Large intestine (tissue), 3 donors: ENCODE results near the gene CNPY2. TPM values are rescaled to one million over a fixed set of nuclear protein-coding genes. Genes with fewer than 3 reads are reported as not detected.
"Not testable (repeated sequence)": the region's sequence is repeated elsewhere in the genome, so short reads cannot be mapped to it uniquely, and the experiment has no call there.

Source experiments
- DNase-seq, 2 donors: peaks; one replicate each; pipeline versions ENCODE4 v3.0.0 to v3.0.0-alpha.2; 2013
- H3K27ac ChIP-seq: one replicate; pipeline ENCODE4 v1.5.1; 2013; ENCODE audit warnings: low read length
- H3K27me3 ChIP-seq: 2 replicates; pipeline ENCODE4 v1.6.1; 2013; ENCODE audit warnings: low read length; ENCODE audit not compliant: control insufficient read depth, insufficient read depth
- H3K36me3 ChIP-seq: 2 replicates; pipeline ENCODE4 v1.6.1; 2013; ENCODE audit warnings: low read length; ENCODE audit not compliant: control insufficient read depth, insufficient read depth
- H3K4me1 ChIP-seq: one replicate; pipeline ENCODE4 v1.6.1; 2013; ENCODE audit warnings: low read length; ENCODE audit not compliant: control insufficient read depth, insufficient read depth
- H3K4me3 ChIP-seq: one replicate; pipeline ENCODE4 v1.5.1; 2013; ENCODE audit warnings: low read length
- H3K9me3 ChIP-seq: one replicate; pipeline ENCODE4 v1.6.1; 2013; ENCODE audit warnings: mild to moderate bottlenecking, low read depth, low read length, moderate library complexity; ENCODE audit not compliant: control insufficient read depth
- WGBS: methylation state at CpG from one replicate; pipeline ENCODE4 v1.1.5; 2013; ENCODE audit warnings: low lambda C conversion rate; ENCODE audit not compliant: insufficient coverage; 5-methylcytosine and 5-hydroxymethylcytosine counted together
- polyA plus RNA-seq: library from polyadenylated mRNA; unstranded; fragments of 120-200 nt; gene quantifications from one replicate; pipeline ENCODE4 v1.2.1, GENCODE V29; 2013

CNPY2 gene
- polyA plus RNA-seq, 1 donor: 179 TPM

DNA sequence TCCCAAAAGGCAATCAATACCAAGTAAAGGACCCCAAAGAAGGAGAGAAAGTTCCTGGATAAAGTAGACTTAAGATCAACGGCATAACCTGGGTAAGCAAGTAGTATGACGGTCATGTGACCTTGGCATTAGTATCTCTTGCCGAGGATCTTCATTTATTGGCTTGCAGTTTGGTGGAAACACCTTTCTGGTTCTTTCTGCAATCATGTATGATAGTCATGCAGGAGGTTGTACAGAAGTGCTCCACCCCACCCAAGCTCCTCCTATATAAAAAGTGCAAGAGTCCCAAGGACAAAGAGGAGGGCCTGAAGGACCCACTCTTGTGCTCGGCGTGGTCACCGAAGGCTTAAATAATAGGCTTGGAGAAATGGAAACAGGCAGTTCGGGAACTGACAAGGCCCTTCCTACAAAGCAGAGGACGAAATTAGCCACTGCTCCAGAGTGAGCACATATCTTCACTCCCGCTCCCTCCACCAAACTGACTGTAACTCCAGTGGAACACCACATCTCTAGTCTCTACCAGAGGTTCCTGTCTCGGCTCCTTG, 16.4 kb downstream of the CNPY2 start:
- H3K9me3 ChIP-seq: no peaks in the 10 kb centered on the region
- peak overlapping the region; percentile 84 for H3K4me3 ChIP-seq
- H3K27me3 ChIP-seq: no peaks in the 10 kb centered on the region
- peak overlapping the region; percentile 94 for H3K27ac ChIP-seq
- peak; percentile 29 to 76 for DNase-seq
- no CpG with 5 or more reads among the region's 10 CpGs for WGBS
- peaks cover 27% of the 10 kb centered on the region for H3K4me1 ChIP-seq
- peaks cover 29% of the 10 kb centered on the region for H3K36me3 ChIP-seq

DNA sequence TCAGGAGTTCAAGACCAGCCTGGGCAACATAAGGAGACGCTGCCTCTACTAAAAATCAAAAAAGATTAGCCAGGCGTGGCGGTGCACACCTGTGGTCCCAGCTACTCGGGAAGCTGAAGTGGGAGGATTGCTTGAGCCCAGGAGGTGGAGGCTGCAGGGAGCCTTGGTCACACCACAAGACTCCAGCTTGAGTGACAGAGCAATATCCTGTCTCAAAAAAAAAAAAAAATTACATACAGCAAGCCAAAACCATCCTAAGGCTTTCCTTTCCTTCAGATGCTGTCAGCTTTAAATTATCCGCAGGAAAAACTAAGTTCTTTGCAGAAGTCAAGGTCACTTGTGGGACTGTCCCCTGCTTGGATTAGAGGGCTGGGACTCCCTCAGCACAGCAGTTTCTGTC, 17.0 kb downstream of the CNPY2 start:
- Histone ChIP-seq H3K27me3 (no peaks in the 10 kb centered on the region), H3K4me1 (peaks cover 27% of the 10 kb centered on the region), H3K9me3 (no peaks in the 10 kb centered on the region), H3K36me3 (peaks cover 23% of the 10 kb centered on the region), H3K4me3 (peak overlapping the region; percentile 84), H3K27ac (peak overlapping the region; percentile 94)
- 83% methylated on average over 1 of the region's 5 CpGs for WGBS
- no peak for DNase-seq

DNA sequence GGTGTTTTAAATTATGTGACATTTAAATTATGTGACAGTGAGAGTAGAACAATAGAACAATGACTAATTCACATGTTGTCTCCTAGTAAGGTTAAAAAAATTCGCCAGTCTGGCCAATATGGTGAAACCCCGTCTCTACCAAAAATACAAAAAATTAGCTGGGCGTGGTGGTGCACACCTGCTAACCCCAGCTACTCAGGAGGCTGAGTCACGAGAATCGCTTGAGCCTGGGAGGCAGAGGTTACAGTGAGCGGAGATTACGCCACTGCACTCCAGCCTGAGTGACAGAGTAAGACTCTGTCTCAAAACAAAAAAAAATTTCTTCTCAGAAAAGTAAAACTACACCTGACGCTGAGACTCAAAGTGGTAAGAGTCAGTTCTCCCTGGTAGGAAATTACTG, 18.4 kb downstream of the CNPY2 start:
- no peak overlapping the region for H3K4me3 ChIP-seq
- DNase-seq: no peak
- H3K9me3 ChIP-seq: no peaks in the 10 kb centered on the region
- peaks cover 24% of the 10 kb centered on the region for H3K4me1 ChIP-seq
- no peak overlapping the region for H3K27ac ChIP-seq
- 100% methylated on average over 1 of the region's 8 CpGs for WGBS
- H3K27me3 ChIP-seq: no peaks in the 10 kb centered on the region
- H3K36me3 ChIP-seq: peaks cover 16% of the 10 kb centered on the region

DNA sequence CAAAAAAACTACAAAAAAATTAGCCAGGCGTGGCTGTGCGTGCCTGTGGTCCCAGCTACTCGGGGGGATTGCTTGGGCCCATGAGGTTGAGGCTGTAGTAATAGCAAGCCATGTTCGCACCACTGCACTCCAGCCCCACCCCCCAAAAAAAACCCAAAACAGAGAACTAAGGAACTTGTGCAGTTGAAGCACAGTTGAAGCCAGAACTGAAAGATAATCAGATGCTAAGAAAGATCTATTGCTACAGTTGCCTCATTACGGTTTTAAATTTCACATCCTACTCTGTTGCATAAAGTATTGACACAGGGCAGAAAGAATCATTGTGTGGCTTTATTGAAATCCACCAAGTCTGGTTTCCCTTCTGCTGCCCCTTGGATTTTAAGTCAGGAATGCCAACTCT, 19.5 kb downstream of the CNPY2 start:
- 100% methylated on average over 1 of the region's 5 CpGs for WGBS
- Histone ChIP-seq H3K4me1 (peaks cover 15% of the 10 kb centered on the region), H3K27ac (no peak overlapping the region)

DNA sequence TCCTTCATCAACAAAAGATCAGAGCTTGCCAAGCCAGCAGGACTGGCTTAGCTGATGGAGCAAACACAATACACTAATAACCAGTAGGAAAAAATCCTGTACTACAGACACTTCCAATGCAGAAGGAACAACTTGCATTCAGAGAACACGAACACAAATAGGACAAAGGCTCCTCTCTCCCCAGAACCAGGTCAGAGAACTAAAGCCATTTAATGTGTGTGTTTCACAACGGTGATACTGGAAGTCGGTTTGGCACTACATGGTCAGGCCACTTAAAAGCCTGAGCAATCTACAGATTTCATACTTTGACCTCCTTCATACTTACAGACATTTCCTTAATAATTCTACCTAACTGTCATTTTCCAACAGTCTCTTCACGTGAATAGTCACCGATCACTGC, 22.0 kb downstream of the CNPY2 start:
- DNase-seq: peak in 1 of 2 donors; percentile 56
- peak overlapping the region; percentile 57 for H3K27ac ChIP-seq
- whole genome bisulfite sequencing: no CpG with 5 or more reads among the region's 5 CpGs
- H3K36me3 ChIP-seq: peaks cover 32% of the 10 kb centered on the region
- H3K4me1 ChIP-seq: peaks cover 5% of the 10 kb centered on the region
- no peaks in the 10 kb centered on the region for H3K9me3 ChIP-seq
- H3K4me3 ChIP-seq: no peak overlapping the region
- no peaks in the 10 kb centered on the region for H3K27me3 ChIP-seq

More for the DNA sequence above, 19.5 kb downstream of the CNPY2 start:
- Histone ChIP-seq H3K9me3 (no peaks in the 10 kb centered on the region), H3K36me3 (peaks cover 19% of the 10 kb centered on the region), H3K27me3 (no peaks in the 10 kb centered on the region), H3K4me3 (no peak overlapping the region)
- DNase-seq: no peak

DNA sequence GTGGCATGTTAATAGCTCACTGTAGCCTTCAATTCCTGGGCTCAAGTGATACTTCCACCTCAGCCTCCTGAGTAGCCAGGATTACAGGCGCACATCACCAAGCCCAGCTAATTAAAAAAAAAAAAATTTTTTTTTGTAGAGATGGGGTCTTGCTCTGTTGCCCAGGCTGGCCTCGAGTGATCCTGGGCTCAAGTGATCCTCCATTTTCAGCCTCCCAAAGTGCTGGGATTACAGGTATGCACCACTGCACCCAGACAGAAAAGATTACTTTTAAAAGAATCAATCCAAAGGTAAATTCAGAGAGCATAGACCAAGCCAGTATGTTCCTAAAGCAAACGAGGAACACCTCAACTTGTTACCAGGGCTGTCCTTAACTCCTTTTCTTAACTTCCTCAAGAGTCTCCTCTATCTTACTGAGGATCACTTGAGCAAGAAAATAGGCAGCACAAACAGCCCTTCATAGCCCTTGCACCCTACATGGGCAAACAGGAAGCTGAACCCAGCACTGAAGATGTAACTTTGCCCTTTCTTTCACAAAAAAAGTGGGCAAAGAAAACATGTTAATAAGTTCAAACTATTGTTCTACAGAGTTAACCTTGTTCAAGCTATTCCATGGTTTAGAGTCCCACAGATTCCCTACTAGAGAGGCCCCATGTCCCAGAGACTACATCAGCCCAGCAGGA, 26.9 kb downstream of the CNPY2 start:
- DNase-seq: peak in 1 of 2 donors; percentile 14
- Histone ChIP-seq H3K4me1 (no peaks in the 10 kb centered on the region), H3K4me3 (no peak overlapping the region), H3K27ac (no peak overlapping the region), H3K9me3 (no peaks in the 10 kb centered on the region), H3K27me3 (no peaks in the 10 kb centered on the region), H3K36me3 (peaks cover 46% of the 10 kb centered on the region)
- no CpG with 5 or more reads among the region's 3 CpGs for WGBS

DNA sequence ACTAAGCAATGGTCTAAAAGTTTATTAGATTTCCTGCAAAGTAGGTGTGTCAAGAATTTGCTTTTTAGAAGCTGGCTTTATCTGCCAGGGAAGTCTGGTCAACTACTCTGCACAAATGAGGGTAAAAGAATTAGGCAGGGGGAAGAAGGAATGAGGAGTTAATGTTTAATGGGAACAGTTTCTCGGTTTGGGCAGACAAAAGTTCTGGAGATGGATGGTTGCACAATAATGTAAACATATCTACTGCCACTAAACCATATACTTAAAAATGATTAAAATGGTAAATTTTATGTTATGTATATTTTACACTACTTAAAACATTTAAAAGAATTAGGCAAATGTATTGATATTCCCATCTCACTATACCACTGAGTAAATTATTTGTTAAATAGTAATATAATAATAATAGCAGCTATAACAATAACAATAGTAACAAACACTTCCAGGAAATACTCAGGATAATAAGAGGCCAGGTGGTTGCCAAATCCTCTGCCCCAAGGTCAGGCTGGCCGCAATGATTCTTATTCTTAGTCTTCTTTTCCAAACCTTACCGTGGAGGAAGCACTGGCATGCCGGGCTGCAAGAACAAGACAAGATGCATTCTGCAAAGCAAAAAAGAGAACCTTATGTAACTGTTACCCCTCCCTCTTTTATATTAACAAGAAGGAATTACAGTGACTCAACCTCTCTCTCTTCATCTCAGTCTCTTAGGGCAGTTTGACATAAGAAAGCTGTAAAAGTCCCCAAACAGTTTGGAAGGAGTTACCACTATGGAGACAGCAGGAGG, 29.6 kb downstream of the CNPY2 start:
- no peak overlapping the region for H3K4me3 ChIP-seq
- H3K36me3 ChIP-seq: peaks cover 65% of the 10 kb centered on the region
- no peak overlapping the region for H3K27ac ChIP-seq
- H3K27me3 ChIP-seq: no peaks in the 10 kb centered on the region
- H3K4me1 ChIP-seq: no peaks in the 10 kb centered on the region
- no peak for DNase-seq
- no peaks in the 10 kb centered on the region for H3K9me3 ChIP-seq
- 93% methylated on average over 2 of the region's 4 CpGs for WGBS

DNA sequence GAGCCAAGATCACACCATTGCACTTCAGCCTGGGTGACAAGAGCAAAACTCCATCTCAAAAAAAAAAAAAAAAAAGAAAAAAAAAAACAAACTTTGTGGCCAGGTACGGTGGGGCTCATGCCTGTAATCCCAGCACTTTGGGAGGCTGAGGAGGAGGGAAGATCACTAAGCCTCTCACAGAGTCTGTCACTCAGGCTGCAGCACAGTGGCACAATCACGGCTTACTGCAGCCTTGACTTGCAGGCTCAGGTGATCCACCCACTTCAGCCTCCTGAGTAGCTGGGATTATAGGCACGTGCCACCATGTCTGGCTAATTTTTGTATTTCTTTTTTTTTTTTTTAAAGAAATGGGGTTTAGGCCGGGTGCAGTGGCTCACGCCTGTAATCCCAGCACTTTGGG, 31.5 kb downstream of the CNPY2 start:
- H3K9me3 ChIP-seq, H3K27ac ChIP-seq, H3K4me1 ChIP-seq, H3K27me3 ChIP-seq, H3K4me3 ChIP-seq, DNase-seq: not testable (repeated sequence)
- no CpG with 5 or more reads among the region's 5 CpGs for WGBS
- peaks cover 71% of the 10 kb centered on the region for H3K36me3 ChIP-seq

DNA sequence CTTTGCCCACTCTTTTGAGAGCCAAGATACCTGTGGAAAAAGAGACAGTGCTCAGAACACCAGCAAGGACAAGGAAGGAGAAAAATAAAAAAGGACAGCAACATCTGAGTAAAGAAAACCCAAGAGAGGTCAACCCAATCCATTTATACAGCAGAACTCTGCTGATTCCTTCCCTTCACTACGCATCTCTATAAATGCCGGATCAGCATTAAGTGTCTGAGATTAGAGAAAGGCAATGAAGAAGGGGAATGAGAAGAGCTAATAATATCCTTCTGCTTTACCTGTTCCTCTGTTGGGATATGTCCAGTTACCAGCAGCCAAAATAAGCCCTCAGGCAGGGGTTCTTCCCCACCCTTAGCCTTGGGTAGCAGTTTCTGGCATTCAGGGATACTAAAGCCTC, 33.2 kb downstream of the CNPY2 start:
- H3K9me3 ChIP-seq: no peaks in the 10 kb centered on the region
- H3K4me3 ChIP-seq: no peak overlapping the region
- no peak for DNase-seq
- WGBS: no CpG with 5 or more reads among the region's 2 CpGs
- peaks cover 80% of the 10 kb centered on the region for H3K36me3 ChIP-seq
- no peaks in the 10 kb centered on the region for H3K4me1 ChIP-seq
- no peak overlapping the region for H3K27ac ChIP-seq
- H3K27me3 ChIP-seq: no peaks in the 10 kb centered on the region

DNA sequence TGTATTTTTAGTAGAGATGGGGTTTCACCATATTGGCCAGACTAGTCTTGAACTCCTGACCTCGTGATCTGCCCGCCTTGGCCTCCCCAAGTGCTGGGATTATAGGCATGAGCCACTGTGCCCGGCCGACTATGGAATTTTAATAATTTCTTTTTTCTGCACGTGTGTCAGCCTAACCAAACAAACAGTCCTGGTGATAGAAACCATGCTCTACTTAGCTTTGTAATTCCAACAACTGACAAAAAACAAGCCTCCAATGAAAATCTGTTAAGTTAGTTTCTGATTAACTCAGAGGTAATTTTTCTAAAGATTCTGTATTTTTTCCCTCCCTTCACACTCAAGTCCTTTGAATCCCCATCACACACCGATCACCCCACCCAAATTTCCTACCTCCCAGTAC, 33.8 kb downstream of the CNPY2 start:
- WGBS: 80% methylated on average over 1 of the region's 6 CpGs
- H3K4me1 ChIP-seq: no peaks in the 10 kb centered on the region
- no peak for DNase-seq
- no peaks in the 10 kb centered on the region for H3K27me3 ChIP-seq
- H3K4me3 ChIP-seq: no peak overlapping the region
- H3K9me3 ChIP-seq: no peaks in the 10 kb centered on the region
- H3K27ac ChIP-seq: no peak overlapping the region
- H3K36me3 ChIP-seq: peaks cover 81% of the 10 kb centered on the region
